Cardiac atrium fibroblast (primary cell): ENCODE results near the gene RBM6. TPM values are rescaled to one million over a fixed set of nuclear protein-coding genes. Genes with fewer than 3 reads are reported as not detected.

Source experiments
- total RNA-seq: library from RNA; depleted of rRNA; stranded (reverse); fragments of >200 nt; gene quantifications from 2 replicates; pipeline ENCODE4 v1.2.3, GENCODE V29; 2015

Gene RBM6, protein sequence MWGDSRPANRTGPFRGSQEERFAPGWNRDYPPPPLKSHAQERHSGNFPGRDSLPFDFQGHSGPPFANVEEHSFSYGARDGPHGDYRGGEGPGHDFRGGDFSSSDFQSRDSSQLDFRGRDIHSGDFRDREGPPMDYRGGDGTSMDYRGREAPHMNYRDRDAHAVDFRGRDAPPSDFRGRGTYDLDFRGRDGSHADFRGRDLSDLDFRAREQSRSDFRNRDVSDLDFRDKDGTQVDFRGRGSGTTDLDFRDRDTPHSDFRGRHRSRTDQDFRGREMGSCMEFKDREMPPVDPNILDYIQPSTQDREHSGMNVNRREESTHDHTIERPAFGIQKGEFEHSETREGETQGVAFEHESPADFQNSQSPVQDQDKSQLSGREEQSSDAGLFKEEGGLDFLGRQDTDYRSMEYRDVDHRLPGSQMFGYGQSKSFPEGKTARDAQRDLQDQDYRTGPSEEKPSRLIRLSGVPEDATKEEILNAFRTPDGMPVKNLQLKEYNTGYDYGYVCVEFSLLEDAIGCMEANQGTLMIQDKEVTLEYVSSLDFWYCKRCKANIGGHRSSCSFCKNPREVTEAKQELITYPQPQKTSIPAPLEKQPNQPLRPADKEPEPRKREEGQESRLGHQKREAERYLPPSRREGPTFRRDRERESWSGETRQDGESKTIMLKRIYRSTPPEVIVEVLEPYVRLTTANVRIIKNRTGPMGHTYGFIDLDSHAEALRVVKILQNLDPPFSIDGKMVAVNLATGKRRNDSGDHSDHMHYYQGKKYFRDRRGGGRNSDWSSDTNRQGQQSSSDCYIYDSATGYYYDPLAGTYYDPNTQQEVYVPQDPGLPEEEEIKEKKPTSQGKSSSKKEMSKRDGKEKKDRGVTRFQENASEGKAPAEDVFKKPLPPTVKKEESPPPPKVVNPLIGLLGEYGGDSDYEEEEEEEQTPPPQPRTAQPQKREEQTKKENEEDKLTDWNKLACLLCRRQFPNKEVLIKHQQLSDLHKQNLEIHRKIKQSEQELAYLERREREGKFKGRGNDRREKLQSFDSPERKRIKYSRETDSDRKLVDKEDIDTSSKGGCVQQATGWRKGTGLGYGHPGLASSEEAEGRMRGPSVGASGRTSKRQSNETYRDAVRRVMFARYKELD
- 16.7 and 26.5 TPM in 2 replicates for total RNA-seq

DNA sequence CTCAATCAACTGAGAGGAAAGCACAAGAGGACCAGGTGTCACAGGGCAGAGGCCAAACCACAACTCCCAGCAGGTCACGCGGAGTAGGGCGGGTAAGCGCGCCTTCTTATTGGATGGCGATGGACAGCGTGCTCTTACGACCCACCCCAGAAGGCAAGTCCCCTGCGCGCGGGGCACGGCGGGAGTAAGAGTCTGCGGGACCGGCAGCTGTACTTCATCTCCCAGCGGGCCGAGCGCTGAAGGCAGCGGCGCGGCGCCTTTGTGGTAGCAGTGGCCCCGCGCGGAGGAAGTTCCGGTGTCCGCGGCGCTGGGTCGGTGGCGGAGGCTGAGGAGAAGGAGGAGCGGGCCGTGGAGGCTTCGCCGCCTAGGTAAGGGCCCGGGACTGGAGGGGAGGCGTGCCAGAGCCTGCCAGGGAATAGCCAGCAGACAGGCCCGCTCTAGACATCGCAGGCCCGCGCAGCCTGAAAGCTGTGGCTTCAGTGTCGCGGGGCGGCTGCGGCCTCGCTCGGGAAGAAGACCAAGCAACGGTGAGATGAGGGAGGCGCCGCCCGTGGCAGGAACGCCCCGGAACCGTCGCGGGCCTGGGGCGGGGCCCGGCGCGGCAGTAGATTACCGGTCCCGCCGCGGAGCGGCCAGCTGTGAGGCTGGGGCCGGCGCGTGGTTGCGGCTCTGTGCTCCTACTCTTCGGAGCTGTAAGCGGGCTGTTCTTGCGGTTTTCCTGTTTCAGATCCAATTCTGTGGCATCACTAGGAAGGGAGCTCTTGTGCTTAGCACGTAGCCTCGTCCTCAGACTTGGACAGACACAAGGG is at the start of gene RBM6:
Gene RBM6, plus strand, starts transcription at position 293 of the 809 bp plus-strand sequence. CDS start 22,492 bp downstream, outside the sequence.

DNA sequence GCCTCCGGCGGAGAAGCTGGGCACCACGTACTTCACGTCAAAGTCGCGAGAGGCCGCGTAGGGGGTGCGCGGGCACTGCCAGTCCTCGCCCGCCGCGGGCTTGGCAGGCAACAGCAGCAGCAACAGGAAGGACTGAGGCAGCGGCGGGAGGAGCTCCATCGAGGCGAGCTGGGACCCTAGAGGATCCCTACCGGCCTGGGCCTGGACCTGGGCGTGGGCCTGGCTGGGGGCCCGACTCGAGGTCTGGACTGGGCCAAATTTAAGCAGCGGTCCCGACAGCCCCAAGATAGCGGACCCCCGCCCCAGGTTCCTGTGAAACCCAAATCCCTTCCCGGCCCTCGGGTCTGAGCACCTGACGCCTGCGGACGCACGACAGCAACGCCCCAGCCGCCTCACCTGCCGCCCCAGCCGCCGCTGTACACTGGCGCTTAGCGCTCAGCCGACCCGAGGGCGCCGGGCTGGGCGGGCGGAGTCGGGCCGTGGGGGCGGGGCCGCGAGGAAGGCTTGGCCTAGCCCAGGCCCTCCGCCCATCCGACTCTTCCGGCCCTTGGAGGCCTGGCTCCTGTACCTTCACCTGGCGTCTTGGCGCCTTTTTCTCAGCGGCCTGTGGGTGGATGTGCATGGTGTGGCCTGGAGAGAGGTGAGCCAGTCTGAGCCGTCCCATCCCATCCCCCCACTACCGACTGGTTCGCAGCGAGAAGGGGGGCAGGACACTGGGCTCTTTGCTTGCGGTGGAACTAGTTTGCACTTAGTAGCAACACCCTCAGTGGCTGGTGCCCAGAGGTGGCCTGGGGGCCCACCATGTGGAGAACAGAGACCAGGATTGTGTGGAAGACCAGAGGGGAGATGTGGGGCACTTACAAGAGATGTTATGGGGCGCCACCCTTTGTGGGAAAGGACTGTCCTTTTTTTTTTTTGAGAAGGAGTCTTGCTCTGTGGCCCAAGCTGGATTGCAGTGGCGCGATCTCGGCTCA is 36.2 kb upstream of the RBM6 start, which contains the start of gene MST1R:
Gene MST1R, minus strand, starts transcription at position 423 of the 974 bp plus-strand sequence. Its CDS starts 264 bp downstream, at position 159.

GRCh38 chr3:49929291-49930167 is 10.4 kb upstream of the RBM6 start, which contains the start of gene MON1A:
TSS of gene MON1A (minus strand) at chr3:49929811. CDS start at chr3:49913346, 16,465 bp downstream.

GRCh38 chr3:50088725-50089608 is 149.0 kb downstream of the RBM6 start, which contains the start of gene RBM5:
TSS of gene RBM5 (plus strand) at chr3:50088919. CDS start at chr3:50090435, 1,516 bp downstream.

Other genes with a start within 250 kb of the RBM6 start
- gene AMIGO3, start 220.5 kb upstream of the RBM6 start, total RNA-seq = 4.9 TPM in 1 of 2 replicates, not detected in the other
- 30.0 and 36.6 TPM in 2 replicates for gene GMPPB, start 216.2 kb upstream of the RBM6 start, total RNA-seq
- gene IP6K1, start 153.6 kb upstream of the RBM6 start, total RNA-seq = 30.7 and 36.5 TPM in 2 replicates
- gene CDHR4, start 140.3 kb upstream of the RBM6 start, total RNA-seq = not detected in 2 replicates
- 1.4 and 3.6 TPM in 2 replicates for gene INKA1, start 136.9 kb upstream of the RBM6 start, total RNA-seq
- gene UBA7, start 126.2 kb upstream of the RBM6 start, total RNA-seq = 21.7 and 27.5 TPM in 2 replicates
- 6.5 and 7.8 TPM in 2 replicates for gene TRAIP, start 83.6 kb upstream of the RBM6 start, total RNA-seq
- not detected in 2 replicates for gene CAMKV, start 70.2 kb upstream of the RBM6 start, total RNA-seq
- gene MST1R, start 36.3 kb upstream of the RBM6 start, total RNA-seq = not detected in 2 replicates
- 11.2 and 13.0 TPM in 2 replicates for gene MON1A, start 10.3 kb upstream of the RBM6 start, total RNA-seq
- gene RBM5, start 148.8 kb downstream of the RBM6 start, total RNA-seq = 61.7 and 103 TPM in 2 replicates
- gene SEMA3F, start 215.2 kb downstream of the RBM6 start, total RNA-seq = 6.5 and 20.9 TPM in 2 replicates